ENCODE measurements around the gene BLOC1S6.

The BLOC1S6 gene

GRCh38 chr15:45585069-45585791, 1.9 kb upstream of the BLOC1S6 start:
- no peak for DNase-seq (ENCODE audit: extremely low read depth, insufficient read length)
- H3K4me3 ChIP-seq (replicated peaks; ENCODE audit: low read depth, low read length): no peak overlapping the region
- TF ChIP-seq, protein P1, sequence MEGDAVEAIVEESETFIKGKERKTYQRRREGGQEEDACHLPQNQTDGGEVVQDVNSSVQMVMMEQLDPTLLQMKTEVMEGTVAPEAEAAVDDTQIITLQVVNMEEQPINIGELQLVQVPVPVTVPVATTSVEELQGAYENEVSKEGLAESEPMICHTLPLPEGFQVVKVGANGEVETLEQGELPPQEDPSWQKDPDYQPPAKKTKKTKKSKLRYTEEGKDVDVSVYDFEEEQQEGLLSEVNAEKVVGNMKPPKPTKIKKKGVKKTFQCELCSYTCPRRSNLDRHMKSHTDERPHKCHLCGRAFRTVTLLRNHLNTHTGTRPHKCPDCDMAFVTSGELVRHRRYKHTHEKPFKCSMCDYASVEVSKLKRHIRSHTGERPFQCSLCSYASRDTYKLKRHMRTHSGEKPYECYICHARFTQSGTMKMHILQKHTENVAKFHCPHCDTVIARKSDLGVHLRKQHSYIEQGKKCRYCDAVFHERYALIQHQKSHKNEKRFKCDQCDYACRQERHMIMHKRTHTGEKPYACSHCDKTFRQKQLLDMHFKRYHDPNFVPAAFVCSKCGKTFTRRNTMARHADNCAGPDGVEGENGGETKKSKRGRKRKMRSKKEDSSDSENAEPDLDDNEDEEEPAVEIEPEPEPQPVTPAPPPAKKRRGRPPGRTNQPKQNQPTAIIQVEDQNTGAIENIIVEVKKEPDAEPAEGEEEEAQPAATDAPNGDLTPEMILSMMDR (IDR thresholded peaks at IDR 0.05; ENCODE audit: insufficient read depth, low read length, poor library complexity, severe bottlenecking): no peak
- H3K36me3 ChIP-seq (ENCODE audit: control insufficient read depth, insufficient read depth, low read length): no peaks in the 10 kb centered on the region
- H3K27me3 ChIP-seq (replicated peaks; ENCODE audit: control insufficient read depth, insufficient read depth, low read length): no peaks in the 10 kb centered on the region

- TF ChIP-seq, protein P1 (IDR thresholded peaks at IDR 0.05; ENCODE audit: insufficient read depth, low read length, poor library complexity, severe bottlenecking): no peak
- H3K36me3 ChIP-seq (ENCODE audit: control insufficient read depth, insufficient read depth, low read length): no peaks in the 10 kb centered on the region
- H3K4me3 ChIP-seq (replicated peaks; ENCODE audit: low read depth, low read length): peak overlapping the region; percentile 95
- H3K27me3 ChIP-seq (replicated peaks; ENCODE audit: control insufficient read depth, insufficient read depth, low read length): no peaks in the 10 kb centered on the region
- no peak for DNase-seq (ENCODE audit: extremely low read depth, insufficient read length)
Observed at GRCh38 chr15:45586125-45586524, 1.1 kb upstream of the BLOC1S6 start.

- TF ChIP-seq, protein P1 (IDR thresholded peaks at IDR 0.05; ENCODE audit: insufficient read depth, low read length, poor library complexity, severe bottlenecking): no peak
- Histone ChIP-seq H3K36me3 (ENCODE audit: control insufficient read depth, insufficient read depth, low read length) (no peaks in the 10 kb centered on the region), H3K27me3 (replicated peaks; ENCODE audit: control insufficient read depth, insufficient read depth, low read length) (no peaks in the 10 kb centered on the region), H3K4me3 (replicated peaks; ENCODE audit: low read depth, low read length) (peak overlapping the region; percentile 95)
- no peak for DNase-seq (ENCODE audit: extremely low read depth, insufficient read length)
Observed at GRCh38 chr15:45586601-45587094, 531 bp upstream of the BLOC1S6 start.

GRCh38 chr15:45587863-45588170, 638 bp downstream of the BLOC1S6 start:
- H3K27me3 ChIP-seq (replicated peaks; ENCODE audit: control insufficient read depth, insufficient read depth, low read length): no peaks in the 10 kb centered on the region
- peaks cover 2% of the 10 kb centered on the region for H3K36me3 ChIP-seq (ENCODE audit: control insufficient read depth, insufficient read depth, low read length)
- TF ChIP-seq, protein P1 (IDR thresholded peaks at IDR 0.05; ENCODE audit: insufficient read depth, low read length, poor library complexity, severe bottlenecking): no peak
- peak overlapping the region; percentile 95 for H3K4me3 ChIP-seq (replicated peaks; ENCODE audit: low read depth, low read length)
- no peak for DNase-seq (ENCODE audit: extremely low read depth, insufficient read length)

- Histone ChIP-seq H3K4me3 (replicated peaks; ENCODE audit: low read depth, low read length) (peak overlapping the region; percentile 95), H3K36me3 (ENCODE audit: control insufficient read depth, insufficient read depth, low read length) (peaks cover 2% of the 10 kb centered on the region), H3K27me3 (replicated peaks; ENCODE audit: control insufficient read depth, insufficient read depth, low read length) (no peaks in the 10 kb centered on the region)
- TF ChIP-seq, protein P1 (IDR thresholded peaks at IDR 0.05; ENCODE audit: insufficient read depth, low read length, poor library complexity, severe bottlenecking): no peak
- no peak for DNase-seq (ENCODE audit: extremely low read depth, insufficient read length)
Observed at GRCh38 chr15:45588219-45588875, 1.2 kb downstream of the BLOC1S6 start.

Data from GM06990 (cell line).